Measurements from ENCODE around the gene CABLES2.

Gene CABLES2, protein sequence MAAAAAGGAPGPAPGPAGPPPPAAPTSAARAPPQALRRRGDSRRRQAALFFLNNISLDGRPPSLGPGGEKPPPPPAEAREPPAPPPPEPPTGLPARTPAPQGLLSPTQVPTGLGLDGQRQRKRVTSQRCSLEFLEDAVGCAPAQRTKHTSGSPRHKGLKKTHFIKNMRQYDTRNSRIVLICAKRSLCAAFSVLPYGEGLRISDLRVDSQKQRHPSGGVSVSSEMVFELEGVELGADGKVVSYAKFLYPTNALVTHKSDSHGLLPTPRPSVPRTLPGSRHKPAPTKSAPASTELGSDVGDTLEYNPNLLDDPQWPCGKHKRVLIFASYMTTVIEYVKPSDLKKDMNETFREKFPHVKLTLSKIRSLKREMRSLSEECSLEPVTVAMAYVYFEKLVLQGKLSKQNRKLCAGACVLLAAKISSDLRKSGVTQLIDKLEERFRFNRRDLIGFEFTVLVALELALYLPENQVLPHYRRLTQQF
- 8.4 to 10.7 reads per million in 2 donors for total RNA-seq

DNA sequence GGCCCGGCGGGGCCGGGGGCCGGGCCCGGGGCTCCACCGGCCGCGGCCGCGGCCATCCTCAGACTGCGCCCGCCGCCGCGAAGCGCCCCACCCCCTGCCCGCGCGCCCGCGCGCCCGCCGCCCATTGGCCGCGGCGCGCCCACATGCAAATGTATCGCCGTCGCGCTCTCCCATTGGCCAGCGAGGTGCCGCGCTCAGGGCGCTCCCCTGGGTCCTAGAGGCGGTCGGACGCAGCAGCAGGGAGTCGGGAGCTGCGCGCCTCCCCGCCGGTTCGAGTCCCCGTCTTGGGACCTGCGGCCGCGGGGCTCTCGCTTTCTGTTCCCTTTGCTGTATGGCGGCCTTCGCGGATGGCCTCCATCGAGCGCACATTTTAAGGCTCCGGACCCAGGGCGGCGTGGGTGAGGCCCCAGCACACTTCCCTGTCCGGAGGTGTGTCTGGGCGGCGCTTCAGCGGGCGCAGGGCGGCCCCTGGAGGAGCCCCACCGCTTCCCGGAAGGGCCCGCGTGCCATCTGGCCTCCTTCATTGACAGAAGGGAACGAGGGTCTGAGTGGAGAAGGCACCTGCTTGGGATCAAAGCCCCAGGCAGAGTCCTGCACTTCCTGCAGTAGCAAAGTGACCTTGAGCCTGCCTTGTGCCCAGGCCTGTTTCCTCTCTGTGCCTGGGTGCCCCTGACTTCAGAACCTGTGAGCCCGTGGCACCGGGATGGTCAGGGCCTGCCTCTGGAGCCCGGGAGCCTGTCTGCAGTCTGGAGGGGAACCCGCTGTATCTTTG is at the start of gene CABLES2:
Gene CABLES2, minus strand, starts transcription at position 65 of the 772 bp plus-strand sequence. Its CDS starts 9 bp downstream, at position 56.
- DNase-seq: peak; percentile 83

- DNase-seq: no peak
Observed at GRCh38 chr20:62455929-62456328, 48.8 kb upstream of the CABLES2 start.

DNA sequence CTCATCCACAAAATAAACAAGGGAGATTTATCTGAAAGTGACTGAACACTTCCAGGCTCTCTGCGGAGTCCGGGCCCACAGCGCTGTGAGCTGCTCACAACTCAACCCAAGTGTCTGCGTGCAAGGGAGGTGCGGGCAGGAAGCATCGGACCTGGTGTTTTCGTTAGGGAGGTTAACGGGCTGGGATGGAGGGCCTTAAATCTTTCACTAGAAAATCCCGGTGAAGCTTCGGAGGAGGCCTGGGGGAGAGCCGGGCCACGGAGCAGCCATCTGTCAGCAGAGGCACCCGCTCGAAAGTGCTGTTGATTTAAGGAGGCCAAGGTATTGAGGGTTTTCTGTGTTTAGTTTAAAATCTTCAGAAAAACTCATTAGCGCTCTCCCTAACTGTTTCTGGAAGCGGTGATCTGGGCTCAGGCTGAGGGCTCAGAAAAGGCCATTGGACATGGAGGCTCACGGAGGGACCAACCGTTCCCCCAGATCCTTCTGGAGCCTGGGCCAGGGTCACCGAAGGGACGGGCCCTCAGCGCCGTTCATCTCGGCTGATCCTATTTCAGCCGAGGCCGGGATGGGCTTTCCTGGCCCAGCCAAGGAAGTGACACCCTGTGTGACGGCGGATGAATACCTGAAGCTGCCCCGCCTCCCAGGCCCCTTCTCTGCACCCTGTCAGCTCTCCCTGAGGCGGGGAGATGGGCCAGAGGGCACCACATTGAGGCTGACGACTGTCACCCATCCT is 48.0 kb upstream of the CABLES2 start:
- no peak for DNase-seq

- no peak for DNase-seq
Observed at GRCh38 chr20:62453186-62453808, 46.2 kb upstream of the CABLES2 start.

DNA sequence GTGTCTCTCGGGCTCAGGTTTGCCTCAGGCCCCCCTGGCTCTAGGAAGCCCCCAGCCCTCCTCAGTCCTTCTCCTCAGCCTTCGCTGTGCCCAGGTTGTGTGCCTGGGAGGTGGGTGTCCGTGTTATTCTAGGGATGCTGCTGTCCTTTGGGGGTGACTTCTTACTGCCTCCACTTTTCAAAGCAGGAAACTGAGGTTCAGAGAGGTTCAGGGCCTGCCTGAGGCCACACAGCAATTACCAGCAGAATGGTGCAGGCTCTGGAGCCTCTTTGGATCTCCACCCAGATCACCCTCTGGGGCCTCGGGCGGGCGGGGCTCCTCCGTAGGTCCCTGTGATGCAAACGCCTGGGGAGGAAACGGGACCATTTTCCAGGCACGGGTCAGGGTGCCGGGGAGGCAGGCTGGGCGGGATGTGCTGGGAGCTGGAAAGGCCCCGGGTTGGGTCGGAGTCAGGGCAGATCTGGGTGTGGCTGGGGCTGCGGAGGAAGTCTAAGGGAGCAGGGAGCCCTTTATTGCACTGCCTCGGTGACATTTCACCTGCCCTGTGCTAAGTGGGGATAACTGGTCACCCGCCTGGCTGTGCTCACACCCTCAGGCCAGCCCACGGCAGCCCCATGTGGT is 45.5 kb upstream of the CABLES2 start:
- DNase-seq: no peak

DNA sequence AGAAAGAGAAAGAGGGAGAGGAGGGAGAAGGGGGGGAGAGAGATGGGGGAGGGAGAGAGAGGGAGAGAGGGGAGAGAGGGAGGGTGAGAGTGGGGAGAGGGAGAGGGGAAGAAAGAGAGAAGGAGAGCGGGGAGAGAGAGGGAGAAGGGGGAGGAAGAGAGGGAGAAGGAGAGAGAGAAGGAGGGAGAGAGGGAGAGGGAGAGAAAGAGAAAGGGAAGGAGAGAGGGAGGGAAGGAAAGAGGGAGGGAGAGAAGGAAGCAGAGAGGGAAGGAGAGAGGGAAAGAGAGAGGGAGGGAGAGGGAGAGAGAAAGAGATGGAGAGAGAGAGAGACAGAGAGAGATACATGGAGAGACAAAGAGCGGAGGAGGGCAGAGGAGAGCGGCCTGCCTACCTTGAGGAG is 44.9 kb upstream of the CABLES2 start:
- DNase-seq: no peak

GRCh38 chr20:62451156-62451767 is 44.2 kb upstream of the CABLES2 start:
- no peak for DNase-seq

GRCh38 chr20:62449951-62450691 is 43.0 kb upstream of the CABLES2 start:
- DNase-seq: no peak

GRCh38 chr20:62448788-62449187 is 41.7 kb upstream of the CABLES2 start:
- DNase-seq: no peak

DNA sequence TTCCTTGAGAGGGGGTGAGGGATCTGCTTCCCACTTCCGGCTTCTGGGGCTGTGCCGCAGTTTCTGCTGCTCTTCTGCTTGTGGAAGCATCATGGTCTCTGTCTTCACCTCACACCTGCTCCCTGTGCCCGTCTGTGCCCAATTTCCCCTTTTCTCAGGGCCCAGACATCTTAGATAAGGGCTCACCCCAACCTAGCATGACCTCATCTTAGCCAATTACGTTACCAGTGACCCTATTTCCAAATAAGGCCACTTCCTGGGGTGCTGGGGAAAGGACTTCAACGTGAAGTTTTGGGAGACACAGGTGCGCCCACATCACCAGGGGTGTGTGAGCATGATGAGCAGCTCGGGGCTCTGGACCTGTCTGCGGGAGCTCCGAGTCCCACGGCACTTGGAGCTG is 41.0 kb upstream of the CABLES2 start:
- no peak for DNase-seq

GRCh38 chr20:62446888-62447869 is 40.1 kb upstream of the CABLES2 start:
- DNase-seq: no peak

DNA sequence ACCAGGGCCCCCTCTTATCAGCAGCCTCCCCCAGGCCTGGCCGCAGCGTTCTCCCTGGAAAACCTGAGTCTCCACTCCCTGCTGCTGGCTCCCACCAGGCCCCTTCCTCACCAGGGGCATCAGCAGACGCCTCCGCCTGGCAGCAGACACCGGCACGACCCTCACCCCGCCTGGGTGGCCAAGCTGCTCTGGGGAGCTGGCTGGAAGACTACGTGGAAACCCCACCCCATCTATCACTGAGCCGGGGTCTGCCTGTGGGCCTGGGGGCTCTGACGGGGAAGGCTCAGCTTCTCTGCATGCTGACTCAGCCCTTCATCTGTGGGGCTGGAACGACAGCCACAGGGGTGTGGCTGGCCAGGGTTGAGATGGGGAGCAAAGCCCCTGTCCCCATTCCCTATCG is 39.4 kb upstream of the CABLES2 start:
- DNase-seq: no peak

GRCh38 chr20:62445553-62446340 is 38.7 kb upstream of the CABLES2 start:
- no peak for DNase-seq

DNA sequence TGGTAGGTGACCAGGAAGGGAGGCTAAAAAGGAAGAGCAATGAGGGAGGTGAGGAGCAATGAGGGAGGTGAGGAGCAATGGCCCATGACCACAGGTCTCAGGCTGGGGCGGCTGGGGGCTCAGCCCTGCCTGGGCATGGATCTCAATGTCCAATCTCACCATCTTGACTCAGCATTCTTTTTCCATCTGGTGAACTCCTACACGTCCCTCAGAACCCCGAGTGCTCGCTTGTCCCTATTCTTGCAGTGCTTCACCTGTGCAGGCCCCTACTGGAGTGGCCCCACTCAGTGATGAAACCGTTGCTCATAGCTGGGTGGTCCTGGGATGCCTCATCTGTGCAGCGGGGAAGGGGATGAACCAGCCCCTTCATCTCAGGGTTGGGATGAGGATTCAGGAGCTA is 37.2 kb upstream of the CABLES2 start:
- no peak for DNase-seq

- no peak for DNase-seq
Observed at GRCh38 chr20:62441987-62442539, 35.0 kb upstream of the CABLES2 start.

GRCh38 chr20:62439218-62439617 is 32.1 kb upstream of the CABLES2 start:
- no peak for DNase-seq

- DNase-seq: no peak
Observed at GRCh38 chr20:62437927-62438326, 30.8 kb upstream of the CABLES2 start.

GRCh38 chr20:62437496-62437895 is 30.4 kb upstream of the CABLES2 start:
- no peak for DNase-seq

- DNase-seq: no peak
Observed at GRCh38 chr20:62436692-62437091, 29.6 kb upstream of the CABLES2 start.

Measured in T-helper 9 cell (primary cell).